Epithelial cell of proximal tubule (primary cell): ENCODE data around the gene LAMB3. TPM values are rescaled to one million over a fixed set of nuclear protein-coding genes. Genes with fewer than 3 reads are reported as not detected.
A peak's percentile ranks its signal among the peaks of the same experiment; 100 is the strongest.

ENCODE experiments used
- DNase-seq: peaks from one replicate; pipeline ENCODE4 v3.0.0-alpha.2; 2011; ENCODE audit warnings: low read depth
- H3K4me3 ChIP-seq: 2 replicates; pipeline ENCODE4 v1.5.1; 2011; ENCODE audit warnings: low read depth, mild to moderate bottlenecking, low read length
- total RNA-seq: library from RNA; depleted of rRNA; stranded (reverse); fragments of >200 nt; gene quantifications from 2 replicates; pipeline ENCODE4 v1.2.3, GENCODE V29; 2015
- TF ChIP-seq, protein P1 (sequence below): conservative IDR thresholded peaks from 2 replicates; pipeline ENCODE4 v1.5.1; 2012; ENCODE audit warnings: low read depth, mild to moderate bottlenecking, low read length

Gene LAMB3
- total RNA-seq, 1 donor from 2014 or later = 72.0 TPM

- TF ChIP-seq, protein P1, sequence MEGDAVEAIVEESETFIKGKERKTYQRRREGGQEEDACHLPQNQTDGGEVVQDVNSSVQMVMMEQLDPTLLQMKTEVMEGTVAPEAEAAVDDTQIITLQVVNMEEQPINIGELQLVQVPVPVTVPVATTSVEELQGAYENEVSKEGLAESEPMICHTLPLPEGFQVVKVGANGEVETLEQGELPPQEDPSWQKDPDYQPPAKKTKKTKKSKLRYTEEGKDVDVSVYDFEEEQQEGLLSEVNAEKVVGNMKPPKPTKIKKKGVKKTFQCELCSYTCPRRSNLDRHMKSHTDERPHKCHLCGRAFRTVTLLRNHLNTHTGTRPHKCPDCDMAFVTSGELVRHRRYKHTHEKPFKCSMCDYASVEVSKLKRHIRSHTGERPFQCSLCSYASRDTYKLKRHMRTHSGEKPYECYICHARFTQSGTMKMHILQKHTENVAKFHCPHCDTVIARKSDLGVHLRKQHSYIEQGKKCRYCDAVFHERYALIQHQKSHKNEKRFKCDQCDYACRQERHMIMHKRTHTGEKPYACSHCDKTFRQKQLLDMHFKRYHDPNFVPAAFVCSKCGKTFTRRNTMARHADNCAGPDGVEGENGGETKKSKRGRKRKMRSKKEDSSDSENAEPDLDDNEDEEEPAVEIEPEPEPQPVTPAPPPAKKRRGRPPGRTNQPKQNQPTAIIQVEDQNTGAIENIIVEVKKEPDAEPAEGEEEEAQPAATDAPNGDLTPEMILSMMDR = no peak
- no peak for DNase-seq
- no peak overlapping the region for H3K4me3 ChIP-seq
Observed at GRCh38 chr1:209603877-209604276, 48.3 kb downstream of the LAMB3 start.

DNA sequence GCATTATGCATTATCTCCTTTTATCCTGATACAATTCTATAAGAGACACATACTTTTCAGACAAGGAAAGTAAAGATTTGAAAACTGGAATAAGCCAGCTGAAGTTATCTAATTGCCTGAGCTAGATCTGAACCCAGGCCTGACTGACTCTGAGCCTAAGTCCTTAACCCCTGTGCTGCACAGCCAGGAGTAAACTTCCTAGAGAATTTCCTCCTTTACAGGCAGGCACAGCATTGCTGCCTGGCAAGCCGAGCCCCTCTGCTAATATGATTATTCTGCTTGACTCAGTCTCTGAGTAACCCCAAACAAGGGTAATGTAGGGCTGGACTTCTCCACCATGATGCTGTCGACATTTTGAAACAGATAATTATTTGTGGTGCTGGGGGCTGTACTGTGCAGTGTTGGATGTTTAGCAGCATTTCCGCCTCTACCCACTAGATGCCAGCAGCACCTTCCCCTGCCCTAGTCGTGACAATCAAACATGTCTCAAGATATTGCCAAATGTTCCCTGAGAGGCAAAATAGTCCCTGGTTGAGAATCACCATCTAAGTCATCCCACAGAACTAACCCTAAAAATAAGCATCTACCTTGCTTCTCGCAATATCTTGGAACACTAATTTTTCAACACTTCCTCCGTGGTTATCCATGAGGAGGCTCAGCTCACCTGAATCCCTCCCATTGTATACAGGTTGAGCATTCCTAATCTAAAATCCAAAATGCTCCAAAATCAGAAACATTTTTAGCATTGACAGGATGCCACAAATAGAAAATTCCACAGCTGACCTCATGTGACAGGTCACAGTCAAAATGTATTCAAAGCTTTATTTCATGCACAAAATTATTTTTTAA is 50.2 kb downstream of the LAMB3 start:
- H3K4me3 ChIP-seq = no peak overlapping the region
- no peak for DNase-seq
- TF ChIP-seq, protein P1 = peak; percentile 96

GRCh38 chr1:209600541-209600940 is 51.7 kb downstream of the LAMB3 start:
- DNase-seq = no peak
- TF ChIP-seq, protein P1 = no peak
- H3K4me3 ChIP-seq = no peak overlapping the region

GRCh38 chr1:209598227-209598626 is 54.0 kb downstream of the LAMB3 start:
- no peak overlapping the region for H3K4me3 ChIP-seq
- TF ChIP-seq, protein P1 = no peak
- no peak for DNase-seq

GRCh38 chr1:209597499-209597898 is 54.7 kb downstream of the LAMB3 start:
- TF ChIP-seq, protein P1 = no peak
- DNase-seq = no peak
- no peak overlapping the region for H3K4me3 ChIP-seq

GRCh38 chr1:209595599-209596285 is 56.5 kb downstream of the LAMB3 start:
- no peak overlapping the region for H3K4me3 ChIP-seq
- TF ChIP-seq, protein P1 = no peak
- no peak for DNase-seq
